ENCODE data around the gene SLC19A1.

Gene SLC19A1

DNA sequence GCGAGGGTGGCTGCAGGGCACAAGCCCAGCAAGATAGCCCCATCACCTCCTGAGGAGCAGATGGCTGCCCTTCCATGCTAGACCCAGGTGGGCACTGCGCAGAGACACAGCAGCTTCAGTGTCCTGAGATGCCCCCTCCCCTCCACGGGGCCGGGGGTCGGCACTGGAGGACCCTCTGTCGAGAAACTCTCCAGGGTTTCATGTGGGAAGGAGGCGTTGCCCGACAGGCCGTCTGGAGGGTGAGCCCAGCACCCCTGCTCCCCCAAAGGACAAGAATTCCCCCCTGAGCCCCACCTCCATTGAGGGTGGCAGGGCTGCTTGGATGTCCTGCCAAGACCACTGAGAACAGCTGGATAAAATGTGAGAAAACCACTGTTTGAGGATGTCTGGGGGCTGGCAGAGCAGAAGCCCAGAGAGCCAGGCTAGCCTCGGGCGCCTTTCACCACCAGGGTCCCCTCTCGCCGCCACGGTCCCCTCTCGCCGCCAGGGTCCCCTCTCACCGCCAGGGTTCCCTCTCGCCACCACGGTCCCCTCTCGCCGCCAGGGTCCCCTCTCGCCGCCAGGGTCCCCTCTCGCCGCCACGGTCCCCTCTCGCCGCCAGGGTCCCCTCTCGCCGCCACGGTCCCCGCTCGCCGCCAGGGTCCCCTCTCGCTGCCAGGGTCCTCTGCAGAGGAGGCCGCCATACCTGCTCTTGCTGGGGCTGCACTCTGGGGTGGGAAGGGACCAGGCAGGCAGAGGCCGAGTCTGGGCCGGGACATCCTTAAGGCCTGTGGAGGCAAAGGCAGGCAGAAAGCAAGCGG, 44.2 kb downstream of the SLC19A1 start:
- no peak for TF ChIP-seq CTCF (IDR thresholded peaks at IDR 0.05; ENCODE audit: insufficient read depth, missing control alignments)
- DNase-seq (ENCODE audit: insufficient read length, low spot score) (no peak), FAIRE-seq (no peak)

- FAIRE-seq (no peak), DNase-seq (ENCODE audit: insufficient read length, low spot score) (no peak)
- TF ChIP-seq CTCF (IDR thresholded peaks at IDR 0.05; ENCODE audit: insufficient read depth, missing control alignments), result no peak
Measured at GRCh38 chr21:45496968-45497845, 45.0 kb downstream of the SLC19A1 start.

GRCh38 chr21:45496151-45496967, 45.9 kb downstream of the SLC19A1 start:
- FAIRE-seq (no peak), DNase-seq (ENCODE audit: insufficient read length, low spot score) (no peak)
- TF ChIP-seq CTCF (IDR thresholded peaks at IDR 0.05; ENCODE audit: insufficient read depth, missing control alignments), result no peak

DNA sequence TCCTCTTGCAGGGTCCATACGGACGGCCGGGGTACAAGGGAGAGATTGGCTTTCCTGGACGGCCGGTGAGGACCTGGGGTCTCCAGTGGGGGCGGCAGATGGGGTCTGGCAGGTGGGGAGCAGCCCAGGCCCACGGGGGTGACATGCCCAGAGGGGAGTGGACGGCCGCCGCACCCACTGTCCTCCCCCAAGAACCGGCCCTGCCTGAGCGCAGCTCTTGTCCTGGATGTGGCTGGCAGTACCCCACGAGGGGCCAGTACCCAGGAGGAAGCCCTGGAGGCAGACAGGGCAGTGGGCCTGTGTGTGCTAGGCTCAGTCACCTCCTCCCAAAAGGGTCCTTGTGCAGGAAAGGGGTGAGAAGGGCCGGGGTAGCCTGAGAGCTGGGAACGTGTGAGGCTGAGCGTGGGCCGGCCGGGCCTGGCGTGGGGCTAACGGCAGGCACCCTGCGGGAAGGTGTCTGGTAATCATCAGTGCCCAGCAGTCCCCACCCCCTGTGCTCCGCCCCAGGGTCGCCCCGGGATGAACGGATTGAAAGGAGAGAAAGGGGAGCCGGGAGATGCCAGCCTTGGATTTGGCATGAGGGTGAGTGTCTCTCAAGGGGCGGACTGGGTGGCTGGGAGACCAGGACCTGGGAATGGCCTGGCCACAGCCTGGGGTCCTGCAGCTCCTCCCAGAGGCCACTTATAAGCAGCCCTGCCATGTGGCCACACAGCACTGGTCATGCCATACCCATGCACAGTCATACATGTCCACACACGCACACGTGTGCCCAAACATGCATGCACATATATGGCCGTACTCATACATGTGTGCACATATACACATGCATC, 47.2 kb downstream of the SLC19A1 start:
- TF ChIP-seq CTCF (IDR thresholded peaks at IDR 0.05; ENCODE audit: insufficient read depth, missing control alignments), result no peak
- no peak for DNase-seq (ENCODE audit: insufficient read length, low spot score)
- FAIRE-seq, result no peak

- TF ChIP-seq CTCF (IDR thresholded peaks at IDR 0.05; ENCODE audit: insufficient read depth, missing control alignments), result no peak
- DNase-seq (ENCODE audit: insufficient read length, low spot score), result no peak
- FAIRE-seq, result no peak
Measured at GRCh38 chr21:45494135-45494850, 47.9 kb downstream of the SLC19A1 start.

Data from D721Med (cell line).